Measurements from ENCODE around the gene PIGC.

DNA sequence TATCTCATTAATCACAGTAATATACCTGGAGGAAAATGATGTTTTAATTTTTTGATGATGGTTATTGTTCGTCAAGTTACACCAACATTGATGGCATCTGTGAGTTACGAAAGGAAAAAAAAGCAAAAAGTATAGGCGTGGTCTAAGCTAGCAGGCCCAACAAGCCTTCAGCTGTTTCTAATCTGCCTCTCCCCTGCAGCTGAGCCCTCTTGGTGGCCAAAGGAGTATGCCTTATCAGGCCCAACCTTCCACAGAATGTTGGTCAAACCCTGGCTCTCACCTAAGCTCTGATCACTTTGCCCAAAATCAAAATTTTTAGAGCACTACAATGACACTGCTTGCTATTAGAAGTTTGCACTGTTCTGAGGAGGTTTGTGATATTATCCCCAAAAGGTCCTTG, 18.5 kb downstream of the PIGC start:
- no peak for TF ChIP-seq EZH2 (IDR thresholded peaks at IDR 0.05; ENCODE audit: borderline replicate concordance, low read length)
- TF ChIP-seq, protein P1, sequence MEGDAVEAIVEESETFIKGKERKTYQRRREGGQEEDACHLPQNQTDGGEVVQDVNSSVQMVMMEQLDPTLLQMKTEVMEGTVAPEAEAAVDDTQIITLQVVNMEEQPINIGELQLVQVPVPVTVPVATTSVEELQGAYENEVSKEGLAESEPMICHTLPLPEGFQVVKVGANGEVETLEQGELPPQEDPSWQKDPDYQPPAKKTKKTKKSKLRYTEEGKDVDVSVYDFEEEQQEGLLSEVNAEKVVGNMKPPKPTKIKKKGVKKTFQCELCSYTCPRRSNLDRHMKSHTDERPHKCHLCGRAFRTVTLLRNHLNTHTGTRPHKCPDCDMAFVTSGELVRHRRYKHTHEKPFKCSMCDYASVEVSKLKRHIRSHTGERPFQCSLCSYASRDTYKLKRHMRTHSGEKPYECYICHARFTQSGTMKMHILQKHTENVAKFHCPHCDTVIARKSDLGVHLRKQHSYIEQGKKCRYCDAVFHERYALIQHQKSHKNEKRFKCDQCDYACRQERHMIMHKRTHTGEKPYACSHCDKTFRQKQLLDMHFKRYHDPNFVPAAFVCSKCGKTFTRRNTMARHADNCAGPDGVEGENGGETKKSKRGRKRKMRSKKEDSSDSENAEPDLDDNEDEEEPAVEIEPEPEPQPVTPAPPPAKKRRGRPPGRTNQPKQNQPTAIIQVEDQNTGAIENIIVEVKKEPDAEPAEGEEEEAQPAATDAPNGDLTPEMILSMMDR (conservative IDR thresholded peaks at IDR 0.05 in 1 of 2, IDR thresholded peaks at IDR 0.05 in 1 of 2; ENCODE audit: extremely low read depth in 1 of 2, insufficient read depth in 1 of 2, low read depth in 1 of 2, low read length in 2 of 2) = no peak

Data from mammary epithelial cell (primary cell).